Ascending aorta (tissue), 2 donors: ENCODE data around the gene KYAT1. TPM values are rescaled to one million over a fixed set of nuclear protein-coding genes. Genes with fewer than 3 reads are reported as not detected.
A peak's percentile ranks its signal among the peaks of the same experiment; 100 is the strongest.

Source experiments
- DNase-seq, 2 donors: peaks; one replicate each; pipeline ENCODE4 v3.0.0-alpha.2; 2019; ENCODE audit warnings: low spot score in 2 of 2
- H3K27ac ChIP-seq, 2 donors: fragments of 200-600 bp; sonication (generic); one replicate each; pipeline ENCODE4 v1.5.1; 2016 to 2017; ENCODE audit warnings: mild to moderate bottlenecking in 1 of 2
- H3K27me3 ChIP-seq: fragments of 200-600 bp; sonication (generic); one replicate; pipeline ENCODE4 v1.5.1; 2017
- H3K36me3 ChIP-seq, 2 donors: fragments of 200-600 bp; sonication (generic); one replicate each; pipeline ENCODE4 v1.5.1; 2016
- H3K4me1 ChIP-seq, 2 donors: fragments of 200-600 bp; sonication (generic); one replicate each; pipeline ENCODE4 v1.5.1; 2016 to 2017; ENCODE audit warnings: mild to moderate bottlenecking in 1 of 2
- H3K4me3 ChIP-seq, 2 donors: fragments of 200-600 bp; sonication (generic); one replicate each; pipeline ENCODE4 v1.5.1; 2016 to 2017; ENCODE audit warnings: mild to moderate bottlenecking in 1 of 2
- H3K9me3 ChIP-seq, 2 donors: fragments of 200-600 bp; sonication (generic); one replicate each; pipeline ENCODE4 v1.5.1; 2016
- intact Hi-C: fragments of 100-400 bp; cut with DNase I; formaldehyde crosslinking; loops from one replicate; pipeline ENCODE4 v1.15.1; 2023
- total RNA-seq: library from RNA; depleted of rRNA; stranded (reverse); fragments of >200 nt; gene quantifications from one replicate; pipeline ENCODE4 v1.1.0, GENCODE V29; 2016
- TF ChIP-seq, protein P1 (sequence below), 3 experiments: fragments of 200-600 bp in 2 of 3; fragments of 450-650 bp in 1 of 3; sonication (generic) in 2 of 3; IDR thresholded peaks; one replicate each; pipeline ENCODE4 v1.5.1; 2016 to 2019; ENCODE audit warnings: antibody characterized with exemption in 3 of 3, mild to moderate bottlenecking in 1 of 3, moderate library complexity in 1 of 3

The KYAT1 gene
- total RNA-seq, 1 donor from 2014 or later = 4.9 TPM

GRCh38 chr9:128921881-128922763, 40.4 kb upstream of the KYAT1 start:
- intact Hi-C loops = loop anchor here (2.0 kb wide), 1 partner anchor 25 kb away; the partner anchor contains the start of genes DOLK and NUP188
- TF ChIP-seq, protein P1, sequence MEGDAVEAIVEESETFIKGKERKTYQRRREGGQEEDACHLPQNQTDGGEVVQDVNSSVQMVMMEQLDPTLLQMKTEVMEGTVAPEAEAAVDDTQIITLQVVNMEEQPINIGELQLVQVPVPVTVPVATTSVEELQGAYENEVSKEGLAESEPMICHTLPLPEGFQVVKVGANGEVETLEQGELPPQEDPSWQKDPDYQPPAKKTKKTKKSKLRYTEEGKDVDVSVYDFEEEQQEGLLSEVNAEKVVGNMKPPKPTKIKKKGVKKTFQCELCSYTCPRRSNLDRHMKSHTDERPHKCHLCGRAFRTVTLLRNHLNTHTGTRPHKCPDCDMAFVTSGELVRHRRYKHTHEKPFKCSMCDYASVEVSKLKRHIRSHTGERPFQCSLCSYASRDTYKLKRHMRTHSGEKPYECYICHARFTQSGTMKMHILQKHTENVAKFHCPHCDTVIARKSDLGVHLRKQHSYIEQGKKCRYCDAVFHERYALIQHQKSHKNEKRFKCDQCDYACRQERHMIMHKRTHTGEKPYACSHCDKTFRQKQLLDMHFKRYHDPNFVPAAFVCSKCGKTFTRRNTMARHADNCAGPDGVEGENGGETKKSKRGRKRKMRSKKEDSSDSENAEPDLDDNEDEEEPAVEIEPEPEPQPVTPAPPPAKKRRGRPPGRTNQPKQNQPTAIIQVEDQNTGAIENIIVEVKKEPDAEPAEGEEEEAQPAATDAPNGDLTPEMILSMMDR (IDR thresholded peaks at IDR 0.05) = peak in 1 of 3 experiments; percentile 4
- no peaks in the 10 kb centered on the region for H3K9me3 ChIP-seq
- H3K36me3 ChIP-seq = peaks cover 10 to 18% of the 10 kb centered on the region in 2 donors
- H3K4me3 ChIP-seq = peak overlapping the region; percentile 59 to 73
- no peaks in the 10 kb centered on the region for H3K27me3 ChIP-seq
- peaks cover 21 to 52% of the 10 kb centered on the region in 2 donors for H3K4me1 ChIP-seq
- H3K27ac ChIP-seq = peak overlapping the region; percentile 94 to 95
- DNase-seq = peak in 1 of 2 donors; percentile 80

- intact Hi-C loops = loop anchor here (1.0 kb wide), 1 partner anchor 38 kb away; the partner anchor contains the start of gene LRRC8A
- DNase-seq = peak; percentile 67 to 92
- Histone ChIP-seq H3K4me1 (peaks cover 34 to 68% of the 10 kb centered on the region in 2 donors), H3K9me3 (no peaks in the 10 kb centered on the region), H3K4me3 (peak within 1 kb of the TSS; percentile 59 to 73), H3K27me3 (no peaks in the 10 kb centered on the region), H3K36me3 (peaks cover 19 to 34% of the 10 kb centered on the region in 2 donors), H3K27ac (peak within 1 kb of the TSS; percentile 94 to 95)
- TF ChIP-seq, protein P1 (IDR thresholded peaks at IDR 0.05) = no peak
Measured at GRCh38 chr9:128920381-128921058, 38.8 kb upstream of the KYAT1 start, which contains the start of gene PHYHD1. TSS of gene PHYHD1 (plus strand) at chr9:128920982. CDS start at chr9:128922324, 1,342 bp downstream.

- no peak overlapping the region for H3K4me3 ChIP-seq
- TF ChIP-seq, protein P1 (IDR thresholded peaks at IDR 0.05) = no peak
- H3K9me3 ChIP-seq = no peaks in the 10 kb centered on the region
- H3K27ac ChIP-seq = peak overlapping the region; percentile 94 to 95
- peaks cover 38 to 77% of the 10 kb centered on the region in 2 donors for H3K4me1 ChIP-seq
- peaks cover 19 to 41% of the 10 kb centered on the region in 2 donors for H3K36me3 ChIP-seq
- intact Hi-C loops = loop anchor here (1.0 kb wide), 1 partner anchor 37 kb away; the partner anchor contains the start of gene LRRC8A
- no peaks in the 10 kb centered on the region for H3K27me3 ChIP-seq
- no peak for DNase-seq
Measured at GRCh38 chr9:128919402-128920089, 37.8 kb upstream of the KYAT1 start.

- TF ChIP-seq, protein P1 (IDR thresholded peaks at IDR 0.05) = no peak
- peaks cover 19 to 44% of the 10 kb centered on the region in 2 donors for H3K36me3 ChIP-seq
- no peaks in the 10 kb centered on the region for H3K9me3 ChIP-seq
- H3K4me1 ChIP-seq = peaks cover 38 to 84% of the 10 kb centered on the region in 2 donors
- intact Hi-C loops = no loop called here
- no peaks in the 10 kb centered on the region for H3K27me3 ChIP-seq
- peak overlapping the region; percentile 94 to 95 for H3K27ac ChIP-seq
- no peak overlapping the region for H3K4me3 ChIP-seq
- DNase-seq = no peak
Measured at GRCh38 chr9:128918921-128919320, 37.2 kb upstream of the KYAT1 start.
